Neural progenitor cell (in vitro differentiated cells): ENCODE measurements around the gene KCNMA1.

Source experiments
- CTCF ChIP-seq: fragments of 200-600 bp; sonication (generic); IDR thresholded peaks from 2 replicates; pipeline ENCODE4 v1.5.1; 2017; ENCODE audit warnings: antibody characterized with exemption, mild to moderate bottlenecking
- EZH2 ChIP-seq: fragments of 200-600 bp; sonication (generic); IDR thresholded peaks from 2 replicates; pipeline ENCODE4 v1.6.1; 2017; ENCODE audit warnings: antibody characterized with exemption, mild to moderate bottlenecking, moderate library complexity
- EZH2phosphoT487 ChIP-seq: fragments of 200-600 bp; sonication (generic); IDR thresholded peaks from 2 replicates; pipeline ENCODE4 v1.6.1; 2017; ENCODE audit warnings: antibody characterized with exemption

DNA sequence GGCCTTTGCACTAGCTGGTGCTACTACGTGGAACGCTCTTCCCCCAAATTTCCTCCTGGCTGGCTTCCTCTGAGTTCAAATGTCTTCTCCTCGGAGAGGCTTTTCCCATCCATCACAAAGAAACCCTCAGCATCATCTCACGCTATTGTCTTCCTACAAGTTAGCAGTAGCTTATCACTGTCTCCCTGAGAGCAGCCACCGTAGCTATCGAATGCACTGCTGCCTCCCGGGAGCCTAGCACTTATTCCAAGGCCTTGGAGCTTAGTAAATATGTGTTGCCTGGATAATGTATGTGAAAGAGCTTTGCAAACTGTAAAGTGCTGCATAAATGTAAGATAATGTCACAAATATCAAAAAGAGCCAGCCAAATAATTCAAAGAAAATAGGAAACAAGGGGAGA is 124.4 kb downstream of the KCNMA1 start:
- TF ChIP-seq CTCF, result no peak
- no peak for TF ChIP-seq EZH2
- no peak for TF ChIP-seq EZH2phosphoT487
